Activated T-cell treated with anti-CD3 and anti-CD28 coated beads for 24 hours (primary cell): ENCODE data around the gene POLR1G.

ENCODE experiments used
- DNase-seq: peaks from one replicate; pipeline ENCODE4 v3.0.0-alpha.2; 2020; ENCODE audit warnings: low read depth

Gene POLR1G, protein sequence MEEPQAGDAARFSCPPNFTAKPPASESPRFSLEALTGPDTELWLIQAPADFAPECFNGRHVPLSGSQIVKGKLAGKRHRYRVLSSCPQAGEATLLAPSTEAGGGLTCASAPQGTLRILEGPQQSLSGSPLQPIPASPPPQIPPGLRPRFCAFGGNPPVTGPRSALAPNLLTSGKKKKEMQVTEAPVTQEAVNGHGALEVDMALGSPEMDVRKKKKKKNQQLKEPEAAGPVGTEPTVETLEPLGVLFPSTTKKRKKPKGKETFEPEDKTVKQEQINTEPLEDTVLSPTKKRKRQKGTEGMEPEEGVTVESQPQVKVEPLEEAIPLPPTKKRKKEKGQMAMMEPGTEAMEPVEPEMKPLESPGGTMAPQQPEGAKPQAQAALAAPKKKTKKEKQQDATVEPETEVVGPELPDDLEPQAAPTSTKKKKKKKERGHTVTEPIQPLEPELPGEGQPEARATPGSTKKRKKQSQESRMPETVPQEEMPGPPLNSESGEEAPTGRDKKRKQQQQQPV

DNA sequence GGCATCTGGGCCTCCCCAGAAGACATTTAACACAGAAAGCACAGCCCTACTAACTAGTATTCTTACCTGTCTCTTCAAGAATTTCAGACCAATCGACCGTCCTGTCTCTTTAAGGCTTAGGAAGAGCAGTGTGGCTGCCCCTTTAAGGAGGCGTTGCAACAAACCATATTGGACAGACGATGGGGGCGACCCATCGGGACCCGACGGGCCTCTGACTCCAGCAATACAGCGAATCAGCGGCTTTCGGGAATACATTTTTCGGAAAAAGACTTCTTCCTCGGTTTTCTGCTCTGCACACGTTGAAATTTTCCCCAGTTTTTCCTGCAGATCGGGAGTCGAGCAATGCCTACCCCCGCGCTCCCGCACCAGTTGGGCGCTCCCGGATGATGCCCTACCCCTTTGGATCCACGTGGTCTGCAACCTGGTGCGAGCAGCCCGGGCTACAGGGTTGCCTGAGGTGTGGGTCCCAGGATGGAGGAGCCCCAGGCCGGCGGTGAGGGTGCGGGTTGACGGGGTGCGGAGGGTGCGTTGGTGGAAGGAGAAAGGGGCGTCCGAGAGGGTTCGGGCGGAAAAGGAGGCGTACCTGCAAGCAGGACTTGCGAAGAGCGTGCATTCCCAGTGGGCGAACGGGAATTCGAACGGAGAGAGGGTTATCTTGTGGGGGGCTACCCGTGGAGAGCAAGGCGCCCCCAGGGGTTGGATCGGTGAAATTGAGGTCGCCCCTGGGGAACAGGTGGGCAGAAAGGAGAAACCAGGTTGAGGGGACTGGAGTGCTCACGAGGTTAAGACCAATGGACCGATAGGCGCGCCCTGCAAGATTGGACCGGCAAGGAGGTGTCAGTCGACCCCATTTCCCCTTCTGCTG lies at the start of gene POLR1G:
TSS of gene POLR1G (plus strand) at position 419 of the 865 bp plus-strand sequence. CDS start at position 472, 53 bp downstream.
- peak; percentile 75 for DNase-seq

GRCh38 chr19:45356760-45357444 lies 49.5 kb upstream of the POLR1G start:
- no peak for DNase-seq

GRCh38 chr19:45357445-45357783 lies 49.0 kb upstream of the POLR1G start:
- no peak for DNase-seq

- no peak for DNase-seq
These were observed 48.1 kb upstream of the POLR1G start for GRCh38 chr19:45358213-45358792.

DNA sequence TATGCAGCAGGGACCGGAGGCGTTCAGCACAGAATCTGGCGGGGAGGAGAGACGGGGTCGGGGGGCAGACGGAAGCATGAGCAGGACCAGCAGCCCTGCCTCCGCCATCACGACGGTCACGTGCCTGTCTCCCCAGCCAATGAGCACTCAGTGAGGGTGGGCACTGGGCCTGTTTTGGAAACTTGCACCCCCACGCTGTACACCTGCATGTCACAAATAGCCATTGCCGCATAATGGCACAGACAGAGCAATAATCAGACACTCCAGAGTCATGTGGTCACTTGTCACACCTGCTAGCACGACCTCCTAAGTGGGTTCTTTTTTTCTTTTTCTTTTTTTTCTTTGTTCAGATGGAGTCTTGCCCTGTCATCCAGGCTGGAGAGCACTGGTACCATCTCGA lies 44.8 kb upstream of the POLR1G start:
- no peak for DNase-seq

DNA sequence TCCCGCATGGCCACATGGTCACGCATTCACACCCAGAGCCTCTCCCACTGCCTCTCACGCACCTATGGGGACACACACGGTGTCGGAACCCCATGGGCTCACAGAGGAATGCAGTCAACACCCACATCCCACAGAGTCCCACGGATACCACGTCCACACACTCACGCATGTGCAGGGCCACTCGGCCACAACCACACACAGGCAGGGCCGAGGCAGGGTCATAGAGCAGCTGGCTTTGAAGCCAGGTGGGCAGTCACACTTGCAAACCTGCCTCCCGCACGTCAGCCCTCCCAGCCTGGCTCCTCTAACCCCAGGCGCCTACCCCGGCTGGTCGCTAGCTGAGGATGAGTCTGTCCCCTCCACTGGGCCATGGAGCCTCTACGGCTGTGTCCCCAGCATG lies 44.2 kb upstream of the POLR1G start:
- DNase-seq, result no peak

- no peak for DNase-seq
These were observed 42.5 kb upstream of the POLR1G start for GRCh38 chr19:45363861-45364459.

GRCh38 chr19:45364696-45365095 lies 41.7 kb upstream of the POLR1G start:
- no peak for DNase-seq

GRCh38 chr19:45368127-45368526 lies 38.3 kb upstream of the POLR1G start:
- no peak for DNase-seq

DNA sequence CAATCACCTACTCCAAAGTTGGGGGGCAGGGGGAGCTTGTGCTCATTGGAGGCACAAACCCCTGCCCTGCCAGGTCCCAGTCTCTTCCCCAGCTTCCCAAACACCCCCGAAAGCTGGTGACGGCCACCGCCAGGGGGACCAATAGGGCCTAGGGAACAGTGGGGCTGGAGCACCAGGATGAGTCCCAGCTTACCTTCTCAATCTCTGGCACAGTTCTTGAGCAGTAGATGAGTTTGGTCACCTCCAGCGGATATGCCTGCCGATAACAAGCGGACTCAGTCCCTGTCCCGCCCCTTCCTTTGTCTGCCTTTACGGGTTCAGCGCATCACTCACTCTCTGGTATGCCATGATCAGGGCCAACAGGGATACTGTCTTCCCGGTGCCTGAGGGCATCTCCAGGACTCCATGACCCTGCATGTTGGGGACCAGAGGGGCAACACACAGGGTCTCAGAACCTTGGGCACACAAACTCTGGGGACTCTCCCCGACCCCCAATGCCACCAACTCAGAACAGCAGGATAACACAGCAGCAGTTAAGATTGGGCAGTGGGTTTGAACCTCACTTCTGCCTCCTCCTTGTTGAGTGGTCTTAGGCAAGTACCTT lies 37.6 kb upstream of the POLR1G start:
- no peak for DNase-seq

DNA sequence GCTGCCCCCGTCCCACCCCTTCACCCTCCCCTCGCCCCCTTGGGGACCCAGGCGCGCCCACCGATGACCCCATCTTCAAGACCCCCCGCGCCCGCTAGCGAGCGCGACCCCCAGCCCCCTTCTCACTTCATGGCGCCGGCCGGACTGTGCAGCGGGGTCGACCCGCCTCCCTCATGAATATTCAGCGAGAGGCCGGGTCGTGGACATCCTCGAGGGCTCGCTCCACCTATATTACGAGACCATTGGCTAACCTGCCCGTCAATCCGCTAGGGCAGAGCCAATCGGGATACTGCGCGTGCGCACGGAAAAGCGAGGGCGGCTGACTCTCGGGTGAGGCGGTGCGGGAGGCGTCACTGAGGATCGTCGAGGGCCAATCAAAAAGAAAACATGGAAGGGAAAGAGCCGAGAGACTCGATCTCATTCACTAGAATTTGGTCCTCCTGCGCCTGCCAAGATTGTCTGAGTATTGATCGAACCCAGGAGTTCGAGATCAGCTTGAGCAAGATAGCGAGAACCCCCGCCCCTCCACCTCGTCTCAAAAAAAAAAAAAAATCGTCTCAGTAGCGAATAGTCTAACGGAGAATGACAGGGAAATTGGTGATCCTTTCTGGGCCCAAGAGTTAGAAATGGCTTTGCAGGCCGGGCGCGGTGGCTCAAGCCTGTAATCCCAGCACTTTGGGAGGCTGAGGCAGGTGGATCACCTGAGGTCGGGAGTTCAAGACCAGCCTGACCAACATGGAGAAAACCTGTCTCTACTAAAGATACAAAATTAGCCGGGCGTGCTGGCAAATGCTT lies 35.8 kb upstream of the POLR1G start, which contains the start of gene ERCC2:
TSS of gene ERCC2 (minus strand) at position 164 of the 795 bp plus-strand sequence. CDS start at position 131, 33 bp downstream.
- peak; percentile 100 for DNase-seq

GRCh38 chr19:45376045-45376724 lies 30.3 kb upstream of the POLR1G start:
- no peak for DNase-seq

DNA sequence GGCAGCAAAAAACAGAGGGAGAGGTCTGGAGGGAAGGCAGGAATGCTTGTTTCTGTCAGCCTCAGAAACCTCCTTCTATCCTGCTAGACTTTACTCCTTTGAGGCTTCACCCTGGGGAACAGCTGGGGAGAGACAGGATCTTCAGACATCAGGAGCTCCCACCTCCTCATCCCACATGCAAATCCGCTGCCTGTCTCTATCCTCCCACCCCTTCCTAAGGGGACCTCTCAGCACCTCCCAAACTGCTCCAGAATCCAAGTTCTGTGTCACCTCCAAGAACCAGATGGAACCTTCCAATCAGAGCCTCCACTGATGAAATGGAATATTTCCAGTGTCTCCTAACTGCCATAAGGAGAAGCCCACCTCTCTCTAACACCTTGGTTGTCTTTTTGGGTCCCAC lies 26.3 kb upstream of the POLR1G start:
- no peak for DNase-seq

DNA sequence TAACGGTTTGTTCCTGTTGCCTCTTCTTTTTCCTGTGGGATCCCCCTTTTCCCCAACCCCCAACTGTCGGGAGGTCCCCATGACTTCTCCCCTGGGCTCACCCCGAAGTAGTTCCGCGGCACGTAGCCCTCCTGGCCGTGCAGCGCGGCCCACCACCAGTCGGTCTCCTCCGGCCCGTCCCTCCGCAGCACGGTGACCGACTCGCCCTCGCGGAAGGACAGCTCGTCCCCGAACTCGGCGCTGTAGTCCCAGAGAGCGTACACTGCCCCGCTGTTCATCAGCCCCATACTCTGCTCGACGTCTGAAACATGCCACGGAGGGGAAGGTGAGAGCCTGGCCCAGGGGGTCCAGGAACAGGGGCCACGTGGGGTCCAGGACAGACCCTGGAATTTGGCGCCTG lies 24.0 kb upstream of the POLR1G start:
- DNase-seq, result no peak

DNA sequence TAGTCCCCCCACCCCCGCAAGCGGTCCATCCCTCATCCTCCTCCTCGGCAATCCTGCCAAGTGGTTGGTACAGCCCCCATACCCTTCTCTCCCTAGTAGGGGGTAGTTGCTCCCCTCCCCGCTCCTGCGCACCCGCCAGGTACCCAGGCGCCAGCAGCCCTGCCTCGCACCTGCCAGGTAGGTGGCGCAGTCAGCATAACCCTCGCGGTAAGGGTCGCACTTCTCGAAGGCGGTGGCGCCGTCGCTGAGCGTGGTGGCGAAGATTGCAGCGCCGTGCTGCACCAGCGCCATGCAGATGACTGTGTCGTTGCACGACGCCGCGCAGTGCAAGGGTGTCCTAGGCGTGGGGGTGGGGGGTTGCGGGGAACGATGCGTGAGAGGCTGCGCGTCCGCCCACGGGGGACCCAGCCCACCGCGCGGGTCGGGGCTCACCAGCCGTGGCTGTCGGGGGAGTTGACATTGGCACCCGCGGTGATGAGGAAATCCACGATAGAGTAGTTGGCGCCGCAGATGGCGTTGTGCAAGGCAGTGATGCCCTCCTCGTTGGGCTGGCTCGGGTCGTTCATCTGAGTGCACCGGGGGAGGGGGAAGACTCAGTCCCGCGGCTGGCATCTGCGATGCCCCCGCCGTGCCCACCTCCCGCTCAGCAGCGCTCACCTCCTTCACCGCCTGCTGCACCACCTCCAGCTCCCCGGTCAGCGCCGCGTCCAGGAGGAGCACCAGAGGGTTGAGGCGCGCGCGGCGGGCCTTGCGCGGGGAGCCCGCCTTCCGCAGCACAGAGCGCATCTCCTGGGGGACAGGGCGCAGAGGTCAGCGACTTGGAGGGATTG lies 20.8 kb upstream of the POLR1G start:
- DNase-seq, result no peak

- DNase-seq, result no peak
These were observed 15.1 kb upstream of the POLR1G start for GRCh38 chr19:45391346-45391745.

DNA sequence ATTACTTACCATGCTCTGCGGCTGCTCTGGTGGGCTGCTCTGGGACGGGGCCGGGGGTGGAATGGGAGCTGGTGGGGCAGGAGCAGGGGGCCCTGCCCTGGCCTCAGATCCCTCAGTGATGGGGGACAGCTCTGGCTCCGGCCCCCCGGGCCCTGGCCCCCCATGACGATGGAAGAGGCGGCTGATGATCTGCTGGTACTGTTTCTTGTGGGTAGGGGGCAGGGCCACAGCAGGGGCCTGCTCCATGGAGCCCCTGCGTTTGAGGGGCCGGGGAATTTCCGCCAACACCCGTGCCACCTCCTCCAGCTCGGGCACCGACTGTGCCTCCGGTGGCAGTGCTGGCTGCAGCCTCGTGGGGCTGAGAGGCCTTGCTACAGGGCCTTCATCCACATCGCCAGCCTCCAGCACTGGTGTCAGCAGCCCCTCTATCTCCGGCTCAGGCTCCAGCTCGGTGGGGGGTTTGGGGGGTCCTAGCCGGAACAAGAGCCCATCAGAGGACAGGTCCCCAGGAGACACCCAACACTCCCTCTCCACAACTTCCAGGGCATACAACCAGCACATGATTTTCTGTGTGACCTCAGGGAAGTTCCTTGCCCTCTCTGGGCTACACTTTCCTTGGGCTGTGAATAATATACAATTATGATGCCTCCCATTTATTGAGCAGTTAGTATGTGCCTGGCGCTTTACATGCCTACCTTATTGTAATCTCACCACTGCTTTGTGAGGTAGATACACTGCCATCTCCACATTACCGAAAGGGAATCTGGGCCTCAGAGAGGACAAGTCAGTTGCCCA lies 14.4 kb upstream of the POLR1G start:
- no peak for DNase-seq
